ENCODE data around the gene TRAK1. TPM values are rescaled to one million over a fixed set of nuclear protein-coding genes. Genes with fewer than 3 reads are reported as not detected.

The TRAK1 gene
- polyA plus RNA-seq, 1 donor = 36.2 TPM

GRCh38 chr3:42224178-42224577 lies 133.0 kb downstream of the TRAK1 start:
- Histone ChIP-seq H3K9me3 (ENCODE audit: control insufficient read depth, low read depth, low read length) (no peaks in the 10 kb centered on the region), H3K27me3 (ENCODE audit: control insufficient read depth, insufficient read depth, low read length) (no peaks in the 10 kb centered on the region), H3K36me3 (ENCODE audit: control insufficient read depth, insufficient read depth, low read length) (peaks cover 55% of the 10 kb centered on the region), H3K27ac (ENCODE audit: low read length) (no peak overlapping the region), H3K4me3 (ENCODE audit: low read length) (no peak overlapping the region), H3K4me1 (ENCODE audit: control insufficient read depth, insufficient read depth, low read length) (no peaks in the 10 kb centered on the region)
- WGBS (ENCODE audit: insufficient coverage, low lambda C conversion rate) = 100% methylated on average over 1 of the region's 9 CpGs
- no peak for DNase-seq

- Histone ChIP-seq H3K36me3 (ENCODE audit: control insufficient read depth, insufficient read depth, low read length) (peaks cover 51% of the 10 kb centered on the region), H3K27me3 (ENCODE audit: control insufficient read depth, insufficient read depth, low read length) (no peaks in the 10 kb centered on the region), H3K9me3 (ENCODE audit: control insufficient read depth, low read depth, low read length) (no peaks in the 10 kb centered on the region), H3K27ac (ENCODE audit: low read length) (no peak overlapping the region), H3K4me1 (ENCODE audit: control insufficient read depth, insufficient read depth, low read length) (no peaks in the 10 kb centered on the region), H3K4me3 (ENCODE audit: low read length) (no peak overlapping the region)
- no peak for DNase-seq
- WGBS (ENCODE audit: insufficient coverage, low lambda C conversion rate) = 88% methylated on average over 4 of the region's 12 CpGs
These were observed 133.7 kb downstream of the TRAK1 start for GRCh38 chr3:42224658-42225421.

- WGBS (ENCODE audit: insufficient coverage, low lambda C conversion rate) = 90% methylated on average over 2 of the region's 5 CpGs
- no peaks in the 10 kb centered on the region for H3K9me3 ChIP-seq (ENCODE audit: control insufficient read depth, low read depth, low read length)
- no peak overlapping the region for H3K4me3 ChIP-seq (ENCODE audit: low read length)
- H3K27me3 ChIP-seq (ENCODE audit: control insufficient read depth, insufficient read depth, low read length) = no peaks in the 10 kb centered on the region
- H3K4me1 ChIP-seq (ENCODE audit: control insufficient read depth, insufficient read depth, low read length) = no peaks in the 10 kb centered on the region
- no peak for DNase-seq
- H3K36me3 ChIP-seq (ENCODE audit: control insufficient read depth, insufficient read depth, low read length) = peaks cover 42% of the 10 kb centered on the region
- no peak overlapping the region for H3K27ac ChIP-seq (ENCODE audit: low read length)
These were observed 134.6 kb downstream of the TRAK1 start for GRCh38 chr3:42225486-42226363.

- Histone ChIP-seq H3K36me3 (ENCODE audit: control insufficient read depth, insufficient read depth, low read length) (peaks cover 33% of the 10 kb centered on the region), H3K4me1 (ENCODE audit: control insufficient read depth, insufficient read depth, low read length) (no peaks in the 10 kb centered on the region), H3K4me3 (ENCODE audit: low read length) (no peak overlapping the region), H3K9me3 (ENCODE audit: control insufficient read depth, low read depth, low read length) (no peaks in the 10 kb centered on the region), H3K27me3 (ENCODE audit: control insufficient read depth, insufficient read depth, low read length) (no peaks in the 10 kb centered on the region), H3K27ac (ENCODE audit: low read length) (no peak overlapping the region)
- no CpG with 5 or more reads among the region's 11 CpGs for WGBS (ENCODE audit: insufficient coverage, low lambda C conversion rate)
- DNase-seq = no peak
These were observed 135.6 kb downstream of the TRAK1 start for GRCh38 chr3:42226470-42227425.

- 41% methylated on average over 2 of the region's 5 CpGs for WGBS (ENCODE audit: insufficient coverage, low lambda C conversion rate)
- Histone ChIP-seq H3K4me1 (ENCODE audit: control insufficient read depth, insufficient read depth, low read length) (no peaks in the 10 kb centered on the region), H3K36me3 (ENCODE audit: control insufficient read depth, insufficient read depth, low read length) (peaks cover 12% of the 10 kb centered on the region), H3K9me3 (ENCODE audit: control insufficient read depth, low read depth, low read length) (no peaks in the 10 kb centered on the region), H3K27ac (ENCODE audit: low read length) (no peak overlapping the region), H3K27me3 (ENCODE audit: control insufficient read depth, insufficient read depth, low read length) (no peaks in the 10 kb centered on the region), H3K4me3 (ENCODE audit: low read length) (no peak overlapping the region)
- no peak for DNase-seq
These were observed 137.6 kb downstream of the TRAK1 start for GRCh38 chr3:42228796-42229195.

- H3K27me3 ChIP-seq (ENCODE audit: control insufficient read depth, insufficient read depth, low read length) = no peaks in the 10 kb centered on the region
- peaks cover 7% of the 10 kb centered on the region for H3K36me3 ChIP-seq (ENCODE audit: control insufficient read depth, insufficient read depth, low read length)
- H3K27ac ChIP-seq (ENCODE audit: low read length) = no peak overlapping the region
- no peak for DNase-seq
- no peak overlapping the region for H3K4me3 ChIP-seq (ENCODE audit: low read length)
- WGBS (ENCODE audit: insufficient coverage, low lambda C conversion rate) = no CpG with 5 or more reads among the region's 5 CpGs
- no peaks in the 10 kb centered on the region for H3K9me3 ChIP-seq (ENCODE audit: control insufficient read depth, low read depth, low read length)
- H3K4me1 ChIP-seq (ENCODE audit: control insufficient read depth, insufficient read depth, low read length) = no peaks in the 10 kb centered on the region
These were observed 138.2 kb downstream of the TRAK1 start for GRCh38 chr3:42229266-42229941.

- peaks cover 2% of the 10 kb centered on the region for H3K36me3 ChIP-seq (ENCODE audit: control insufficient read depth, insufficient read depth, low read length)
- no peak overlapping the region for H3K27ac ChIP-seq (ENCODE audit: low read length)
- H3K9me3 ChIP-seq (ENCODE audit: control insufficient read depth, low read depth, low read length) = no peaks in the 10 kb centered on the region
- H3K27me3 ChIP-seq (ENCODE audit: control insufficient read depth, insufficient read depth, low read length) = no peaks in the 10 kb centered on the region
- WGBS (ENCODE audit: insufficient coverage, low lambda C conversion rate) = 0% methylated on average over 1 of the region's 14 CpGs
- no peak overlapping the region for H3K4me3 ChIP-seq (ENCODE audit: low read length)
- peak; percentile 28 to 31 for DNase-seq
- no peaks in the 10 kb centered on the region for H3K4me1 ChIP-seq (ENCODE audit: control insufficient read depth, insufficient read depth, low read length)
These were observed 139.0 kb downstream of the TRAK1 start for GRCh38 chr3:42229942-42230688.

- H3K36me3 ChIP-seq (ENCODE audit: control insufficient read depth, insufficient read depth, low read length) = no peaks in the 10 kb centered on the region
- H3K4me1 ChIP-seq (ENCODE audit: control insufficient read depth, insufficient read depth, low read length) = no peaks in the 10 kb centered on the region
- no CpG with 5 or more reads among the region's 5 CpGs for WGBS (ENCODE audit: insufficient coverage, low lambda C conversion rate)
- no peaks in the 10 kb centered on the region for H3K9me3 ChIP-seq (ENCODE audit: control insufficient read depth, low read depth, low read length)
- no peak overlapping the region for H3K27ac ChIP-seq (ENCODE audit: low read length)
- H3K4me3 ChIP-seq (ENCODE audit: low read length) = no peak overlapping the region
- H3K27me3 ChIP-seq (ENCODE audit: control insufficient read depth, insufficient read depth, low read length) = no peaks in the 10 kb centered on the region
- no peak for DNase-seq
These were observed 139.7 kb downstream of the TRAK1 start for GRCh38 chr3:42230860-42231259.

GRCh38 chr3:42235532-42235931 lies 144.4 kb downstream of the TRAK1 start:
- Histone ChIP-seq H3K27me3 (ENCODE audit: control insufficient read depth, insufficient read depth, low read length) (no peaks in the 10 kb centered on the region), H3K9me3 (ENCODE audit: control insufficient read depth, low read depth, low read length) (peaks cover 7% of the 10 kb centered on the region), H3K4me3 (ENCODE audit: low read length) (no peak overlapping the region), H3K27ac (ENCODE audit: low read length) (no peak overlapping the region), H3K4me1 (ENCODE audit: control insufficient read depth, insufficient read depth, low read length) (no peaks in the 10 kb centered on the region), H3K36me3 (ENCODE audit: control insufficient read depth, insufficient read depth, low read length) (no peaks in the 10 kb centered on the region)
- DNase-seq = no peak
